NCI-H82 treated with DMSO at 0.1 percent for 48 hours (cell line): ENCODE measurements around the gene EMSY.

Source experiments
- DNase-seq: peaks from one replicate; lab custom pipeline; 2025; ENCODE audit not compliant: unreplicated experiment; lab: John Stamatoyannopoulos, UW

The EMSY gene

GRCh38 chr11:76512851-76513653 is 68.2 kb downstream of the EMSY start:
- DNase-seq, result no peak

GRCh38 chr11:76513654-76514034 is 68.8 kb downstream of the EMSY start:
- no peak for DNase-seq

GRCh38 chr11:76515494-76515893 is 70.7 kb downstream of the EMSY start:
- DNase-seq, result no peak

- no peak for DNase-seq
These were observed 78.3 kb downstream of the EMSY start for GRCh38 chr11:76523147-76523546.

GRCh38 chr11:76523786-76524436 is 79.1 kb downstream of the EMSY start:
- no peak for DNase-seq

GRCh38 chr11:76524461-76524860 is 79.6 kb downstream of the EMSY start:
- DNase-seq, result no peak

GRCh38 chr11:76524919-76525318 is 80.1 kb downstream of the EMSY start:
- DNase-seq, result no peak

GRCh38 chr11:76526878-76527277 is 82.1 kb downstream of the EMSY start:
- no peak for DNase-seq

GRCh38 chr11:76542436-76542835 is 97.6 kb downstream of the EMSY start:
- DNase-seq, result no peak

GRCh38 chr11:76543006-76543703 is 98.3 kb downstream of the EMSY start:
- DNase-seq, result no peak

- DNase-seq, result no peak
These were observed 106.0 kb downstream of the EMSY start for GRCh38 chr11:76550781-76551180.

GRCh38 chr11:76551400-76551799 is 106.6 kb downstream of the EMSY start:
- DNase-seq, result no peak

- no peak for DNase-seq
These were observed 108.2 kb downstream of the EMSY start for GRCh38 chr11:76552987-76553386.

- DNase-seq, result no peak
These were observed 109.0 kb downstream of the EMSY start for GRCh38 chr11:76553554-76554476.

- DNase-seq, result no peak
These were observed 109.9 kb downstream of the EMSY start for GRCh38 chr11:76554767-76555166.

GRCh38 chr11:76557466-76557865 is 112.6 kb downstream of the EMSY start:
- no peak for DNase-seq

- DNase-seq, result no peak
These were observed 113.7 kb downstream of the EMSY start for GRCh38 chr11:76558473-76558872.

- DNase-seq, result no peak
These were observed 114.1 kb downstream of the EMSY start for GRCh38 chr11:76558891-76559290.

GRCh38 chr11:76559346-76559745 is 114.5 kb downstream of the EMSY start:
- DNase-seq, result no peak

GRCh38 chr11:76560219-76560618 is 115.4 kb downstream of the EMSY start:
- DNase-seq, result no peak

- no peak for DNase-seq
These were observed 116.4 kb downstream of the EMSY start for GRCh38 chr11:76561245-76561644.
